Stimulated activated CD4-positive, alpha-beta T cell treated with anti-CD3 and anti-CD28 coated beads, Interleukin-15, amount 100 ng/mL, for 24 hours (primary cell): ENCODE data around the gene RAP1A.
"Not testable (repeated sequence)": the region's sequence is repeated elsewhere in the genome, so short reads cannot be mapped to it uniquely, and the experiment has no call there.

Source experiments
- DNase-seq: peaks from one replicate; pipeline ENCODE4 v3.0.0-alpha.2; 2020

Gene RAP1A

GRCh38 chr1:111599781-111600693 is 19.6 kb upstream of the RAP1A start:
- no peak for DNase-seq

DNA sequence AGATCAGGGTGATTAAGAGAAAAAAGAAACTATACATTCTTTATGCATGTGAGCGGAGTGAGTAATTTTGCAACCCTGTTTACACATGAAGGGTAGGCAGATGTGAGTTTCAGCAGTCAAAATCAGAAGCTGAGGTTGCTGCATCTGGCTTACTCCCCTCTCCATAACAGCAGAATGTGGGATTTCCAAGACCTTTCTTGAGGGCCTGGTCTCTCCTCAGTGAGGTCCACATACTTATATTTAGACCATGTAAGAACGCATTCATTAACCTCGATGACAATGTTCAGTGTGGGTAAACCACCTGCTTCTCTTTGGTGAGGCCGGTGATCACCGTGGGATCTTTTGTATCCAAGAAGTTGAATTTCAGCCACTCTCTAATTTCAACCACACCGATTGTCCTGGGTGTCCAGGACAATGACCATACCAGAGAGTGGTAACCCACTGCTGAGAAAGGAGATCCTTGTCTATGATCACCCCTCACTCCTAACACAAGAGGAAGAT is 18.7 kb upstream of the RAP1A start:
- peak; percentile 49 for DNase-seq

DNA sequence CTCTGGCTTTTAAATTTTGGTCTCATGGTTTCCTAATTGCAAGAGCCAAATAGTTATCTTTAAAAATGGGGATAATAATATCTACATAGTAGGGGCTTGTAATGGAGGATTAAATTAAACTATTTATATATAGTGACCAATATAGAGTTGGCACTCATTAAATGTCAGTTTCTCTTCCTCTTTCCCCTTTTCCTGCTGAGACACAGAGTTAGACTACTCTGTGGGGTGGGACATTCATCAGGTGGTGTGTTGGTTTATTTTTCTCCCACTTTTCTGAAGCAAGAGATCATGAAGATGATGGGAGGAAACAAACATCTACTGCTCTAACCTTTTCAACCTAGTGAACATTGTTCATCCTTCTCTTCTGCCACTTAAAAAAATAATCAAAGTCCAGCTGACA is 17.3 kb upstream of the RAP1A start:
- DNase-seq, result no peak

- peak; percentile 68 for DNase-seq
These were observed 16.6 kb upstream of the RAP1A start for GRCh38 chr1:111602974-111603373.

GRCh38 chr1:111603979-111604378 is 15.6 kb upstream of the RAP1A start:
- peak; percentile 83 for DNase-seq

- DNase-seq, result no peak
These were observed 14.7 kb upstream of the RAP1A start for GRCh38 chr1:111604931-111605330.

DNA sequence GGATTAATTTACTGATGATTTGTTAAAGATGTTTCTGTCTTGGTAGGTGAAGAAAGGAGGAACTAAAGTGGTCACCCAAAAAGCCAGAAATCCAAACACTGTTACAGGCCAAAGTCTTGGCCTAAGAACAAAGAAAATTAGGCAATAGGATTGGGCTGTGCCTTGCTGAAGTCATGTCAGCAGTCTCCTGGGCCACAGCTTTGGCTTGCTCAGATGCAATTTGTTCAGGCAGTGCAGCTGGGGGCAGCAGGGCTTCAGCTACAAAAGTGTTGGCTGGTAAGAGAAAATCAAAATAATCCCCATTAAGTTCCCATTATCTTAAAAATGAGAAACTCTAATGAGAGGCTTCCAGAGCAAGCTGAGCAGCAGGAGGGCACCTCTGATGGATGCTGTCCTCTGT is 14.0 kb upstream of the RAP1A start:
- no peak for DNase-seq

- not testable (repeated sequence) for DNase-seq
These were observed 13.0 kb upstream of the RAP1A start for GRCh38 chr1:111606457-111607215.

DNA sequence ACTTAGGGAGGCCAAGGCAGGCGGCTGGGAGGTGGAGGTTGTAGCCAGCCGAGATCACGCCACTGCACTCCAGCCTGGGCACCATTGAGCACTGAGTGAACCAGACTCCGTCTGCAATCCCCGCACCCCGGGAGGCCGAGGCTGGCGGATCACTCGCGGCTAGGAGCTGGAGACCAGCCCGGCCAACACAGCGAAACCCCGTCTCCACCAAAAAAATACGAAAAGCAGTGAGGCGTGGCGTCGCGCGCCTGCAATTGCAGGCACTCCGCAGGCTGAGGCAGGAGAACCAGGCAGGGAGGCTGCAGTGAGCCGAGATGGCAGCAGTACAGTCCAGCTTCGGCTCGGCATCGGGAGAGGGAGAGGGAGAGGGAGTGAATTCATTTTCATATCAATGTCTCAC is 11.1 kb upstream of the RAP1A start:
- not testable (repeated sequence) for DNase-seq

GRCh38 chr1:111611986-111612385 is 7.6 kb upstream of the RAP1A start:
- no peak for DNase-seq

- peak; percentile 55 for DNase-seq
These were observed 3.5 kb upstream of the RAP1A start for GRCh38 chr1:111615870-111616715.

DNA sequence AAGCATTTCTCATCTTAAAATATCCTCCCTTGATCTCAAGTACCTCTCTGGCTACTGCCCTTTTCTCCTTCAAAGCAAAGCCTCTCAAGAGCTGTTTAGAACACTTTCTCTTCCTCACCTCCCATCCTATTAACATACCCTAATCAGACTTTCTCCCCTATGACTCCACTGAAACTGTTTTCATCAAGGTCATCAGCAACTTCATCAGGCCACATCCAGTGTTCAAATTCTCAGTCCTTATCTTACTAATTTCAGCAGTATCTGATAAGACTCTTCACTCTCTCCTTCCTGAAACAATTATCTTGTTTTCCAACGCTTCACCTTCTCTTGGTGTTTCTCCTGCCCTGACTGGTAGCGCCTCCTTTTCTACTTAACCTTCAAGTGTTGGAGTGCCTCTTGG is 1.5 kb upstream of the RAP1A start:
- no peak for DNase-seq

DNA sequence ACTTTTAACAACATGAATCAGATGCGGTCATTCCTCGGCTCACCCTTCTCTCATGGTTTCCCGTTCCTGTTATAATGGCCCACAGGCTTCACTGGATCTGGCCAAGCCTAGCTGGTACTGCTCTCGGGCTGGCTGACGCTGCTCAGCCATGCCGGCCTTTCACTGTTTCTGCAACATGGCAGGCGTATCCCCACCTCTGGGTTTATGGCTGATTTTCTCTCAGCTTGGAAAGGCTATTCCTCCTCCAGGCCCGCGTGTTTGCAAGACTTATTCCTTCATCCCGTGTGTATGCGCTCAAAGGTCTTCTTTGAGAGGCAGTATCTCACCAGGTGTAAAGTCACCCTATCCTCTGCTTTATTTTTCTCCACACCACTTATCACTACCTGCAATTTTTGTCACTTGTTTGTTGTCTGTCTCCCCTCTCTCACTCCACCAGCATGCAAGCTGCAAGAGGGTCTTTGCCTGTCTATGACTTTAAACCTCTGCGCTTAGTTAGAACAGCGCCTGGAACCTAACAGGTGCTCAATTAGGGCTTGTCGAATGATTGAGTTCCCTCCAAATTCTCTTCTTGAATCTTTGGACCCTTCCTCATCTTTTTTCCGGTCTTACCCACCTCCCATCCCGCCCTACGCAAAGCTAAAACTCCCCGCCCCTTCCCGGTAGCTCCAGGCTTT is 491 bp upstream of the RAP1A start:
- no peak for DNase-seq

DNA sequence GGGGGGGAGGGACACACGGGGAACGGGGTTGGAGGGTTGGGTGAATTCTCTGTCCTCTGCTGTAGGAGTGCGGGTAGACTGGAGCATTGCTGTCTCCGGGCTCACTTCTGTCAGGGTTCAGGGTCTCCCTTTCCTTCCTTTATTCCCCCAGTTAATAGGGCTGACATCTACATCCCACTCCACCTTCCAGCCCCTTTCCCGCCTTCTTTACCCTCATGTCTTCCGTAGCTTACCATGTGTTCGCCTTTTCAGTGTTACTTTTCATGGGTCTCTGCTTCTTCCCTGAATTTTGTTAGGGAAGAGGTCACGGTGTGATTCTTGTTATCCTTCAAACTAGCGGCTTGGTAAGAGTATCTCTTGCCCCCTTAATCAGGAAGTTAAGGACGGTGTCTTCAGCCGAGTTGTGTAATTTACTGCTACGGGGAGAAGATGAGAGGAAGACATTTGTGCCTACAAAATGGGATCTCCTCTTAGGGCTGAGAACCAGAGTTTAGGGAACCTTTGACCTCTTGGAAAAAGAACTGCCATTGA is 917 bp downstream of the RAP1A start:
- no peak for DNase-seq

- DNase-seq, result no peak
These were observed 1.5 kb downstream of the RAP1A start for GRCh38 chr1:111621050-111621449.

- DNase-seq, result no peak
These were observed 2.6 kb downstream of the RAP1A start for GRCh38 chr1:111622166-111622565.

GRCh38 chr1:111624382-111624781 is 4.8 kb downstream of the RAP1A start:
- no peak for DNase-seq

DNA sequence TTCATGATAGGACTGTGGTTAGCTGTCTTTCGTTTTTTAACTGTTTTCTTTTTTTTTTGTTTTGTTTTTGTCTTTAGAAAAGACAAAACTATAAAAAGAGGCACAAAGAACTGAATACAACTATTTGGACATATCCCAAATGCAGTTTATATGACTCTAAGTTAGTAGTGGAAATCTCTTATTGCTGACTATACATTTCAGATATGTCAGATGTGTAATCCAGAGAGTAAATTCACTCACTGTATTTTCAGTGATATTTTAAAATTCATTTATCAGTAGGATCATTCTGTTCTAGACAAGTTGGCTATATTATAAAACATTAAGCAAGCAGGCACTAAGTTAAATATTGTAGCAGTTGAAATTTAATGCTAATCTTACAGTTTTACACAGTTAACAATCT is 5.7 kb downstream of the RAP1A start:
- no peak for DNase-seq

GRCh38 chr1:111628153-111628552 is 8.6 kb downstream of the RAP1A start:
- no peak for DNase-seq

DNA sequence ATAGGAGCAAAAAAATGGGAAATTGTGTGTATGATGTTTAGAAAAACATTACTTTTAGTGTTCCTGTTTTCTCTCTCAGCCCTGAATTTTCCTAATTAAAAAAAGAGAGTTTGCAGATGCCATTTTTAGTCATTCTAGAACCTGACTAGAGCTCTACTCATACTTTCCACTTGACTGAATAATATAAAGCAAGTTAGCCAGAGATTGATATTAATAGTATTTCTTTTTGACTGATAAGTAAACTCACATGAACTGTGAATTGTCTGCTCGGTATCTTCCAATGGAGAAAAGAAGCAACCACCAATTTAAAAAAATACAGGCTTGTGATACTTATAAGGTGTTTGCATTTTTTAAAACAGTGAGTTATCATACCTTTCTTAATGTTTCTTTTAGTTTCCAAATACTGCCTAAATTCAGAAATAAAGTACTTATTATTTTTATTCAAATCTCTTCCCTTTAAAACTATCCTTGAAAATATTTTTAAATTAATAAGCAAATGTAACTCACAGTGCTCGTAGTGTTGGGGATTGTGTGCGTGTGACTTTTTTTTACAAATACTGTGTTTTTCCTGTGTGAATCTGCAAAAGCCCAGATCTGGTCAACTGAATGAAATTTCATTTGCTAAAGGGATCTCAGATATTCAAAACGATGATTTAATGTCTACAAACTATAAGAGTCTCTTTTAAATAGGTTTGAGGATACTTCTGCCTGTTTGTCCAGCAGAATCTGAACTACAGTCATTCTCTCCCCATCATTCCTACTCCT is 9.8 kb downstream of the RAP1A start:
- no peak for DNase-seq

GRCh38 chr1:111630567-111630966 is 11.0 kb downstream of the RAP1A start:
- no peak for DNase-seq
